AG09319 (cell line): Measurements from ENCODE around the gene SCLT1.

Source experiments
- DNase-seq: peaks from one replicate; pipeline ENCODE4 v3.0.0-alpha.2; 2010; ENCODE audit warnings: low read depth; ENCODE audit errors: extremely low read depth
- CTCF ChIP-seq: IDR thresholded peaks from 2 replicates; pipeline ENCODE4 v1.5.1; 2011; ENCODE audit warnings: low read depth, mild to moderate bottlenecking, inconsistent platforms, low read length, moderate library complexity

SCLT1 gene

DNA sequence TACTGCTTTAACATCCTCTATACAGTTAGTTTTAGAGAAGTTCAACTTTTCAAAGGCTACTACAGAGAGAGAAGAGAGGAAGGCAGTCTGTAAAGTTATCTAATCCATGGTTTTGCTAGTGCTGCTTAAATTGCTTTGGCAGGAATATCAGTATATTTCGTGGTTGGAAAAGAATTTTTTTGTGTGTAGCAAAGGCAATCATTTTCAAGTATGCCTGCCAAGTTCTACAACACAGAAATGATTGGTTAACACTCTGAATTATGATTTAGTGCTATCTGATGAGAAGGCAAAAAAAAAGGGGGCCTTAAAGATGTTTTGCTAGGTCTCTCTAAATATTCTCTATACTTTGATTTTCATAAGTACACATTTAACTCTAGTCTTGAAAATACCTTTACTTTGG is 150.7 kb downstream of the SCLT1 start:
- no peak for TF ChIP-seq CTCF
- no peak for DNase-seq

GRCh38 chr4:128940971-128941370 is 152.4 kb downstream of the SCLT1 start:
- no peak for TF ChIP-seq CTCF
- no peak for DNase-seq

DNA sequence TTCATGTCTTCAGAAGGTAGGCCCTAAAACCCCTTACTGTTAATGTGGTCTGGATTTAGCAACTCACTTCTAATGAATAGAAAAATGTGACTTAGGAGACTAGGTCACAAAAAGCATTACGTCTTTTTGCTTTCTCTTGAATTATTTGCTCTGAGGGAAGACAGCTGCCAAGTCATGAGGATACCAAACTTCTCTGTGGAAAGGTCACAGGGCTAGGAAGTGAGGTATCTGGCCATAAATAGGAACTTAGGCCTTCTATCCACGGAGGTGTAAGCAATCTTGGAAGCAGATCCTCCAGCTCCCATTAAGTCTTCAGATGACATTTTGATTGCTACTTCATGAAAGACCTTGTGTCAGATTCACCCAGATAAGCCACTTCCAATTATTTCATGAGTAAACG is 163.3 kb downstream of the SCLT1 start:
- no peak for DNase-seq
- TF ChIP-seq CTCF: no peak

GRCh38 chr4:128924951-128925350 is 168.4 kb downstream of the SCLT1 start:
- no peak for TF ChIP-seq CTCF
- DNase-seq: no peak

GRCh38 chr4:128921954-128922353 is 171.4 kb downstream of the SCLT1 start:
- DNase-seq: no peak
- no peak for TF ChIP-seq CTCF

DNA sequence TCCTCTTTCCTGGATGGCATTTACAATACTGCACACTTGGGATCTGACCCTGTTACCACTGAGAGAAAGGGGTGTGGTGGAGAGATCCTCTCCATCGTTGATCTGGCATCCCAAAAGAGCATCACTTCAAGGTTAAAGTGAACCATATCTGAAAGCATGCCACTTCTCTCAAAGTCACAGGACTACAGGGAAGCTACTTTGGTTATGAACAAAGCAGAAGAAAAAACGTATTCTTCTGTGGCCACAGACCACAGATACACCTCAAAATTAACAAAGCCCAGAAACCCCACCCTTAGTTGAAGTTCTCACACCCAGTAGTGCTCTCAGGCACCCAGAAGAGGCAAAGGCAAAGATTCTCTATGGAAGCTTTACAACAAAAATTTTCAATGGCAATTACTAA is 175.6 kb downstream of the SCLT1 start:
- no peak for DNase-seq
- TF ChIP-seq CTCF: no peak

DNA sequence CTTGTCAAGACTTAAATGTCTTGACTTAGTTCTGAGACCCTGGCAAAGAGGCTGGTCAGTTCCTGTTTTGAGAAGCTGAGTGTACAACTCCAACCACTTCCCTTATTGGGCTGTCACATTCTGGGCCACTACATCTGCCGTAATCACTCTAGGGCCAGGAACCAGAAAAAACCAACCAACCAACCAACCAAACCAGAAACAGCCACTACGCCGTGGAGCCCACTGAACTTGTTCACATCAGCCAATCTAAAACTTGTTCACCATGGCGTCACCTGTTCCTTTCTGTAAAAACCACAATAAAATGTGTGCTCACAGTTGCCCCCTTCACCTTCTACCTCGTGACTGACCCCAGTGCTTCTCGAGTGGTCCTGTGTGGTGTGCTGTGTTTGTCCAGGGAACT is 176.5 kb downstream of the SCLT1 start:
- TF ChIP-seq CTCF: no peak
- DNase-seq: no peak
